Measurements from ENCODE around the gene ERN2. TPM values are rescaled to one million over a fixed set of nuclear protein-coding genes. Genes with fewer than 3 reads are reported as not detected.

The ERN2 gene
- total RNA-seq, 1 experiment from 2014 or later, result 1.8 TPM

GRCh38 chr16:23705517-23705902 lies 7.5 kb downstream of the ERN2 start:
- DNase-seq (ENCODE audit: low spot score) (no peak), ATAC-seq (no peak)
- ChIA-PET CTCF (no interaction called here), POLR2A (no interaction called here)
- Mint-ChIP-seq H3K9me3 (peaks cover 32% of the 10 kb centered on the region), H3K4me1 (peaks cover 10% of the 10 kb centered on the region), H3K4me3 (no peak overlapping the region), H3K27ac (no peak overlapping the region), H3K36me3 (peaks cover 24% of the 10 kb centered on the region), H3K27me3 (ENCODE audit: low read depth) (peaks cover 32% of the 10 kb centered on the region)
- TF ChIP-seq TCF7 (CRISPR knock-in tag; IDR thresholded peaks at IDR 0.05; ENCODE audit: low read depth) (no peak), GABPB1 (CRISPR knock-in tag; IDR thresholded peaks at IDR 0.05) (no peak), CREM (CRISPR knock-in tag; IDR thresholded peaks at IDR 0.05) (no peak), IRF2 (CRISPR knock-in tag; IDR thresholded peaks at IDR 0.05; ENCODE audit: borderline replicate concordance, low read depth) (no peak), KAT7 (CRISPR knock-in tag; IDR thresholded peaks at IDR 0.05; ENCODE audit: borderline replicate concordance) (no peak), OVOL2 (CRISPR knock-in tag; IDR thresholded peaks at IDR 0.05; ENCODE audit: borderline replicate concordance) (no peak), SMAD4 (CRISPR knock-in tag; IDR thresholded peaks at IDR 0.05) (no peak), ZNF219 (CRISPR knock-in tag; IDR thresholded peaks at IDR 0.05; ENCODE audit: borderline replicate concordance) (no peak), CREB1 (CRISPR knock-in tag; IDR thresholded peaks at IDR 0.05) (no peak), SMAD3 (CRISPR knock-in tag; IDR thresholded peaks at IDR 0.05; ENCODE audit: borderline replicate concordance) (no peak), GRHL2 (CRISPR knock-in tag; IDR thresholded peaks at IDR 0.05; ENCODE audit: insufficient replicate concordance, severe bottlenecking) (no peak), ATF3 (CRISPR knock-in tag; conservative IDR thresholded peaks at IDR 0.05) (no peak), USF1 (CRISPR knock-in tag; IDR thresholded peaks at IDR 0.05) (no peak), CTCF (IDR thresholded peaks at IDR 0.05) (no peak), ZNF671 (CRISPR knock-in tag; IDR thresholded peaks at IDR 0.05) (no peak), ZNF138 (CRISPR knock-in tag; conservative IDR thresholded peaks at IDR 0.05) (no peak), ETV6 (CRISPR knock-in tag; IDR thresholded peaks at IDR 0.05) (no peak), PREB (CRISPR knock-in tag; IDR thresholded peaks at IDR 0.05; ENCODE audit: borderline replicate concordance) (no peak), FOXP4 (CRISPR knock-in tag; IDR thresholded peaks at IDR 0.05) (no peak)

GRCh38 chr16:23704772-23705516 lies 8.1 kb downstream of the ERN2 start:
- Mint-ChIP-seq H3K9me3 (peaks cover 27% of the 10 kb centered on the region), H3K36me3 (peaks cover 18% of the 10 kb centered on the region), H3K27ac (no peak overlapping the region), H3K27me3 (ENCODE audit: low read depth) (peaks cover 26% of the 10 kb centered on the region), H3K4me3 (no peak overlapping the region), H3K4me1 (peaks cover 13% of the 10 kb centered on the region)
- ChIA-PET POLR2A (no interaction called here), CTCF (no interaction called here)
- ATAC-seq (no peak), DNase-seq (ENCODE audit: low spot score) (no peak)
- TF ChIP-seq USF1 (CRISPR knock-in tag; IDR thresholded peaks at IDR 0.05), result no peak
- TF ChIP-seq ZNF263 (CRISPR knock-in tag; IDR thresholded peaks at IDR 0.05; ENCODE audit: low read depth), result no peak
- no peak for TF ChIP-seq GABPB1 (CRISPR knock-in tag; IDR thresholded peaks at IDR 0.05)
- TF ChIP-seq PRDM15 (CRISPR knock-in tag; IDR thresholded peaks at IDR 0.05), result no peak
- TF ChIP-seq ZNF416 (CRISPR knock-in tag; IDR thresholded peaks at IDR 0.05), result no peak

All from WTC11 (cell line).